ENCODE results near the gene CFAP61. TPM values are rescaled to one million over a fixed set of nuclear protein-coding genes. Genes with fewer than 3 reads are reported as not detected.

The CFAP61 gene
- total RNA-seq, 1 donor, result not detected

GRCh38 chr20:20406306-20406705 lies 354.0 kb downstream of the CFAP61 start:
- Histone ChIP-seq H3K36me3 (ENCODE audit: insufficient read depth, low read length) (no peaks in the 10 kb centered on the region), H3K4me3 (ENCODE audit: insufficient read depth, low read length) (no peak overlapping the region), H3K79me2 (ENCODE audit: insufficient read depth, low read length) (no peaks in the 10 kb centered on the region), H2AFZ (ENCODE audit: low read length) (no peak overlapping the region), H3K9me3 (ENCODE audit: low read depth, low read length) (no peaks in the 10 kb centered on the region), H3K4me2 (ENCODE audit: insufficient read depth, low read length) (no peak overlapping the region), H3K4me1 (ENCODE audit: insufficient read depth, low read length) (no peaks in the 10 kb centered on the region), H3K27ac (ENCODE audit: low read depth, low read length) (no peak overlapping the region), H3K27me3 (ENCODE audit: insufficient read depth, low read length) (no peaks in the 10 kb centered on the region), H4K20me1 (ENCODE audit: insufficient read depth, low read length) (no peaks in the 10 kb centered on the region)
- no peak for DNase-seq (ENCODE audit: insufficient read length, low spot score, missing footprints)
- TF ChIP-seq, protein P1, sequence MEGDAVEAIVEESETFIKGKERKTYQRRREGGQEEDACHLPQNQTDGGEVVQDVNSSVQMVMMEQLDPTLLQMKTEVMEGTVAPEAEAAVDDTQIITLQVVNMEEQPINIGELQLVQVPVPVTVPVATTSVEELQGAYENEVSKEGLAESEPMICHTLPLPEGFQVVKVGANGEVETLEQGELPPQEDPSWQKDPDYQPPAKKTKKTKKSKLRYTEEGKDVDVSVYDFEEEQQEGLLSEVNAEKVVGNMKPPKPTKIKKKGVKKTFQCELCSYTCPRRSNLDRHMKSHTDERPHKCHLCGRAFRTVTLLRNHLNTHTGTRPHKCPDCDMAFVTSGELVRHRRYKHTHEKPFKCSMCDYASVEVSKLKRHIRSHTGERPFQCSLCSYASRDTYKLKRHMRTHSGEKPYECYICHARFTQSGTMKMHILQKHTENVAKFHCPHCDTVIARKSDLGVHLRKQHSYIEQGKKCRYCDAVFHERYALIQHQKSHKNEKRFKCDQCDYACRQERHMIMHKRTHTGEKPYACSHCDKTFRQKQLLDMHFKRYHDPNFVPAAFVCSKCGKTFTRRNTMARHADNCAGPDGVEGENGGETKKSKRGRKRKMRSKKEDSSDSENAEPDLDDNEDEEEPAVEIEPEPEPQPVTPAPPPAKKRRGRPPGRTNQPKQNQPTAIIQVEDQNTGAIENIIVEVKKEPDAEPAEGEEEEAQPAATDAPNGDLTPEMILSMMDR (IDR thresholded peaks at IDR 0.05; ENCODE audit: extremely low read depth, low read depth, low read length), result no peak

- Histone ChIP-seq H3K27ac (ENCODE audit: low read depth, low read length) (no peak overlapping the region), H3K4me2 (ENCODE audit: insufficient read depth, low read length) (no peak overlapping the region), H3K4me1 (ENCODE audit: insufficient read depth, low read length) (no peaks in the 10 kb centered on the region), H3K27me3 (ENCODE audit: insufficient read depth, low read length) (no peaks in the 10 kb centered on the region), H3K9me3 (ENCODE audit: low read depth, low read length) (no peaks in the 10 kb centered on the region), H3K4me3 (ENCODE audit: insufficient read depth, low read length) (no peak overlapping the region), H3K36me3 (ENCODE audit: insufficient read depth, low read length) (no peaks in the 10 kb centered on the region), H3K79me2 (ENCODE audit: insufficient read depth, low read length) (no peaks in the 10 kb centered on the region), H2AFZ (ENCODE audit: low read length) (no peak overlapping the region), H4K20me1 (ENCODE audit: insufficient read depth, low read length) (no peaks in the 10 kb centered on the region)
- TF ChIP-seq, protein P1 (IDR thresholded peaks at IDR 0.05; ENCODE audit: extremely low read depth, low read depth, low read length), result peak; percentile 29
- no peak for DNase-seq (ENCODE audit: insufficient read length, low spot score, missing footprints)
Observed at GRCh38 chr20:20407891-20408805, 355.8 kb downstream of the CFAP61 start.

DNA sequence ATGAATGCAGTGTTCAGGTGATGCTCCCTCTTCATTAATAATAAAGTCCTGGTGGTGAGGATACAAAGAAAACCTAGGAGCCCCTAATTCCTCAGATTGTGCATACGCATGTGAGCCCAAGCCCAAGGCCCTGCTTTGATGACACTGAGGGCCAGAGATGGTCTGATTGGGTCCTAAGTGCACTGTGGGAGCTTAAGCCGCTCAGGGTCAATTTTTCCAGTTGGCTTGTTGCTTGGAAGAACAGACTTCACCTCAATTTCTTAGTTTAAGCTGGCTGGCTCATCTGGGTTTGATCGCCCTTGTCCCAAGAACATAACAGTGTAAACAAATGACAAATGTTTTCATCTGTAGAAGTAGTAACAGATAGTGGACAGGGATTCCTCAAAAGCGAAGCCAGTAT lies 357.0 kb downstream of the CFAP61 start:
- Histone ChIP-seq H3K27ac (ENCODE audit: low read depth, low read length) (no peak overlapping the region), H4K20me1 (ENCODE audit: insufficient read depth, low read length) (no peaks in the 10 kb centered on the region), H3K4me1 (ENCODE audit: insufficient read depth, low read length) (no peaks in the 10 kb centered on the region), H3K36me3 (ENCODE audit: insufficient read depth, low read length) (no peaks in the 10 kb centered on the region), H3K79me2 (ENCODE audit: insufficient read depth, low read length) (no peaks in the 10 kb centered on the region), H2AFZ (ENCODE audit: low read length) (no peak overlapping the region), H3K27me3 (ENCODE audit: insufficient read depth, low read length) (no peaks in the 10 kb centered on the region), H3K9me3 (ENCODE audit: low read depth, low read length) (no peaks in the 10 kb centered on the region), H3K4me3 (ENCODE audit: insufficient read depth, low read length) (no peak overlapping the region), H3K4me2 (ENCODE audit: insufficient read depth, low read length) (no peak overlapping the region)
- no peak for DNase-seq (ENCODE audit: insufficient read length, low spot score, missing footprints)
- TF ChIP-seq, protein P1 (IDR thresholded peaks at IDR 0.05; ENCODE audit: extremely low read depth, low read depth, low read length), result no peak

Small RNA genes within 50 kb of the gene (small RNA-seq; reads per million reads assigned to genes)
- gene RN7SL690P, result not detected

Other genes starting within 250 kb of the CFAP61 start
- gene NAA20, start 35.2 kb upstream of the CFAP61 start, total RNA-seq, result 32.6 and 43.3 TPM in 2 replicates
- 31.5 and 33.7 TPM in 2 replicates for gene CRNKL1, start 66 bp upstream of the CFAP61 start, total RNA-seq

Measured in osteoblast (primary cell).